OCI-M2 (cell line): Measurements from ENCODE around the gene TRIM62.

Experiments
- DNase-seq: peaks from one replicate; lab custom pipeline; 2025; ENCODE audit not compliant: unreplicated experiment; lab: John Stamatoyannopoulos, UW

Gene TRIM62

DNA sequence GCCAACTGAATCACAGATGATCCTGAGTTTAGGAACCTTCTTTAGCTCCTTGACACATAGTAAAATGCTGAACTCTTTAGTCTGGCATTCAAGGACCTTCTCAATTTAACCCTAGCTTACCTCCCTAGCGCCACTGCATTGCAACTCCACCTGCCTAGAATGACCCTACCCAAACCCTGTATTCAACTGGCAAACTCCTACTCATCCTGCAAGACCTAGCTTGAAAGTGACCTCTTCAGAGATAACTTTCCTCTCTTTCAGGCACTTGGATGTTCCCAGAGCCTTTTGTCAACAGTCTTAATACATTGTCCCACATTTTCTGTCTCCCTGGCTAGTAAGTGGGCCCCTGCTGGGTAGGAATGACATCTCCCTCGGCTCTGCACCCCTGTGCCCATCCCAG is 19.7 kb downstream of the TRIM62 start:
- DNase-seq: no peak

DNA sequence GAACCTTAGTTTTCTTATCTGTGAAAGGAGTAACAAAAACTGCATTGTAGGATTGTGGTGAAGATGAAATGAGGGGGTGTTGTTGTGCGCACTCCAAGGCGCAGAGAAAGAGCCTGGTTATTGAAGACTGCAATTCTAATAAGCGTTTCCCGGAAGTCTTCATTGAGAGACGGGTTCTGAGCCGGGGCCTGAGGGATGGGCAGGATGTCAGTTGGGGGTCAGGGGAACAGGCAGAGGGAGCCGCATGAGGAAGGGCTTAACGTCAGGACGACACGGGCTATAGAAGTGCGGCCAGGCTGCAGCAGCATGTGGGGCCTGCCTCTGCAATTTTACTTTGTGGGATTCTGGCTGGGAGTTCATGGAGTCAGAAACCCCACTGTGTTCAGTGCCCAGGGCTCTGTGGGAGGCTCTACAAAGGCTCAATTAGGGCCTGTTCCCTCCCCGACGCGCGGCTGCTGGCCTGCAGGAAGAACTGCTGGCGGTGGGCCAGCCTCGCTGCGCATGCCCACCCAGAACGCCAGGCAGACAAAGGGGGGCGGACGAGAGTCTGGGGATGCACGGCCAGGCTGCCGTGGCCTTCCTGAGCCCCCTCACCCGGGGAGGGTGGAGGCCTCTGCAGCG is 20.7 kb downstream of the TRIM62 start:
- no peak for DNase-seq

- DNase-seq: no peak
Observed at GRCh38 chr1:33159577-33159976, 22.3 kb downstream of the TRIM62 start.

- DNase-seq: no peak
Observed at GRCh38 chr1:33158366-33158765, 23.5 kb downstream of the TRIM62 start.

GRCh38 chr1:33157131-33157530 is 24.7 kb downstream of the TRIM62 start:
- DNase-seq: no peak

DNA sequence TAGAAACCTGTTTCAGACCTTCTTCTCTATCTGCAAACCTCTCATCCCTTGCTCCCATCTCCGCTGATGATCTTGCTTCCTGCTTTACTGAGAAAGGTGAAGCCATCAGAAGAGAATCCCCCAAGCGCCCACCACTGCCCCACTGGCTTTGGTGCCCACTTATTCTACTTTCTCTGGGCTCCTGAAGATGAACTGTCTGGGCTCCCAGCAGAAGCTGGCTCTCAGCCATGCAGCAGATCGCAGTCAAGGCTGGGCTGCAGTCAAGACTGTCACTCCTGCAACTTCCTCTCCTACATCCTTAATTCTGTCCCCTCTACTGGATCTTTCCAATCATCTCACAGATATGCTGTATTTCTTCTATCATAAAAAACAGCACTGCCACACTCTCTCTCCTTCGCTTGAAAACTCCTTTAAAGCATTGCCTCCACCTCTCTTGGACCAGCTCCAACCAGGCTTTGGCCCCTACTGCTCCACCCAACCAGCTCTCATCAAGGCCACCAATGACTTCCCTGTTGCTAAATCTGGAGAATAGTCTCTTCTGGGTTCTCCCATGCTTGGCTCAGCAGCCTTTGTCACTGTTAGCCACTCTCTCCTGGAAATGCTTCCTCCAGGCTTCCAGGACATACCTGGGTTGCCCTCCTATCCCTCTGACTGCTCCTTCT is 25.8 kb downstream of the TRIM62 start:
- no peak for DNase-seq

DNA sequence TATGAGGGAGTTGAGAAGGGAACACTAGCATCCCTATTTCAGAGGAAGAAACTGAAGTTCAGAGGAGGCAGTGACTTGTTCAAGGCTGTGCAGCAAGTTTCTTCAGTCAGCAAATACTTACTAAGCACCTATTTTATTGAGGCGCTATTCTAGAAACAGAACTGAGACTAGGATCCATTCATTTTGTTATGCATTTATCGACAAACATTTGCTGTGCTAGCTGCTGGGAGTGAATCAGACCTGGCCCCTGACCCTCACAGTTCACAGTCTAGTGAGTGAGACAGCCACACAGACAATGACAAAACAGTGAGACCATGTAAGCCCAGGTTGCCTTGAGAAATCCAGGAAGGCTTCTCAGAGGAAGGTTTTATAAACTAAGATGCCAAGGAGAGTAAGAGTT is 28.2 kb downstream of the TRIM62 start:
- DNase-seq: no peak

GRCh38 chr1:33152685-33153432 is 29.0 kb downstream of the TRIM62 start:
- DNase-seq: no peak

DNA sequence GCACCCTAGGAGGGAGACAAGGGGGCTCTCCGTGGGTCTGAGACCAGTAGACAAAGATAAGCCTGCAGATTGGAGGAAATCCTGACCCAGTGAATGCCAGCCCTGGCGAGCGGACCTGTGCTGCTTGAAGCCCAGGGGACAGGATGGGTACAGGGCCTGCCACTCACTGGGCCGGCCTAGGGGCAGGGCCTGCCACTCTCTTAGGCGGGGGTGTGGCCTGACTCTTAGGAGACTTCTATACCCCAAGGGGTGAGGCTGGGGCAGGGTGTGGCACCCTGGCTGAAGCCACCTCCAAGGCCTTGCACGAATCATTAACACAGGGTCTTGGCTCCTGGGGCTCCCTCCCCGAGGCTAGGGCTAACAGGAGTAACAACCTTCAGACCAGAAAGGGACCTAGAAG is 30.7 kb downstream of the TRIM62 start:
- DNase-seq: no peak

GRCh38 chr1:33150522-33150921 is 31.3 kb downstream of the TRIM62 start:
- DNase-seq: no peak

DNA sequence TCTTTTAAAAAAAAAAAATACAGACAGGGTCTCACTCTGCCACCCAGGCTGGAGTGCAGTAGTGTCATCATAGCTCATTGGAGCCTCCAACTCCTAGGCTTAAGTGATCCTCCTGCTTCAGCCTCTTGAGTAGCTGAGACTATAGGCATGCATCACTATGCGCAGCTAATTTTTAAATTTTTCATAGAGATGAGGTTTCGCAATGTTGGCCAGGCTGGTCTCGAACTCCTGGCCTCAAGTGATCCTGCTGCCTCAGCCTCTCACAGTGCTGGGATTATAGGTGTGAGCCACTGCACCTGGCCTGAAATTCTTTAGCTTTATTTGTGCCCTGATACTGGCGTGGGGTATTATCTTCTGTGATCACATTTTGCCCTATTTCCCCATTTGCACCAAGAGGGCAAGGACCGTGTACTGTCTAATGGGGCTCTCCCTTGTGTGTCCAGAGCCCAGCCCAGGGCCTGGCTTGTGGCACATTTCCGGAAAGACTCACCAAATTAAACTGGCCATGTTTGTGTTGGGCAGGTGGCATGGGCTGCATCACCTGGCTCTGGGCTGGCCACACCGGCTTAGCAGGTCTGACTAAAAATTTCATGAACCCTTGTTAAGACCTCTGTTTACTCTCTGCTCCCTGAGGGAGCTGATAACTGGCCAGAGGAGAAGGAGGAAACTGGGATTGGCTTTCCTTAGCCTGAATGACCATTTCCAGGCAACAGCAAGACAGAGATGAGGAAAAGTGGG is 32.2 kb downstream of the TRIM62 start:
- no peak for DNase-seq

- no peak for DNase-seq
Observed at GRCh38 chr1:33148615-33149014, 33.2 kb downstream of the TRIM62 start.

GRCh38 chr1:33147997-33148314 is 33.9 kb downstream of the TRIM62 start:
- DNase-seq: no peak

- DNase-seq: no peak
Observed at GRCh38 chr1:33147275-33147996, 34.4 kb downstream of the TRIM62 start.

DNA sequence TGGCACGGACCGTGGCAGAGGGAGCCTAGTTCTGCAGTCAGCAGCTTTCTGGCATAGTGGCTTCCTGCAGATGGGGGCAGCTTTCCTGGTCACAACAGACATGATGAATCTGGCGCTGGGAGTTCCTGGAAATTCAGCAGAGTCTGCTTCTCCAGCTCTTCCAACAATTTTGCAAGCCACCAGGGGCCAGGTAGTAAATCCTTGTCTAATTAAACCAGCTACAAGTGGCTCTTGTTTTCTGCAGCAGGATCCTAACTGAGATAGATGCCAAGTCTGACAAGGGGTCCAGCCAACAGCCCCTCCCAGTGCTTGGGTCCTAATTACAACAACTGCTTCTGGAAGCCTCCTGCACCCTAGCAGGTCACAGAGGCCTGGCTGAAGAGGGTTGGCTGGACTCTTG is 35.8 kb downstream of the TRIM62 start:
- no peak for DNase-seq

DNA sequence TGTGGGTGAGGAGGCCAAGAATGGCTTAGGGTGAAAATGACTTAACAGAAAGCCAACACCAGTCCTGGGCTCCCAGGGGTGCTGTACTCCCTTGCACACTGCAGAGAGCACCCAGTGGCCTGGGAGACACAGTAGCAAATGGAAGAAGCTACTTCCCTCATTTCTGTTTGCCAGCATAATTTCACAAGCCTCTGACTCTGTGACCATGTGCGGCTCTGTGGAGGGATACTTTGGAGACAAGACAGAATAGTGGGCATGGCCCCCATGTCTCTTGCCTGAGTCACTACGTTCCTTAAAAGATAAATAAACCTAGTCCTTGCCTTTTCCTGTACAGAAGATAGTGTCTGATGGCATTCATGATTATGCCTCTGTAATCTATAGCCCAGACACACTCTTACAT is 38.1 kb downstream of the TRIM62 start:
- DNase-seq: no peak

DNA sequence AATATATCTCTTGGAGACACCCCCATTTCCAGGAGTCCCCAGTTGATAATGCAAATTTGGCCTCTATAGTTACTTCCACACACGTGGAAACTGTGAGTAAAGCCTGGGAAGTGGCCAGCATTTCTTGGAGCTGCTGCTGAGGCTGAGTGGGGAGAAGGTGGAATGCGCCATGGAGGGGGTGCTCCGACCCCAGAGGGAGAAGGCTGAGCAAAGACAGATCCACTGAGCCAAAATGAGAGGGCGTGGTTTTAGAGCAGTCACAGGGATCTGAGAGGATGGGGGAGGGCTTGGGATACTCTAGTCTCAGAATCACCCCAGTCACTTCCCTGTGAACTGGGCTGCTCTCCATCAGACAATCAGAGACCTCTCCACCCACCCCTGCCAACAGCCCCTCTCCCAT is 38.7 kb downstream of the TRIM62 start:
- no peak for DNase-seq

GRCh38 chr1:33142483-33143064 is 39.3 kb downstream of the TRIM62 start:
- no peak for DNase-seq

GRCh38 chr1:33141781-33142180 is 40.1 kb downstream of the TRIM62 start:
- DNase-seq: no peak

DNA sequence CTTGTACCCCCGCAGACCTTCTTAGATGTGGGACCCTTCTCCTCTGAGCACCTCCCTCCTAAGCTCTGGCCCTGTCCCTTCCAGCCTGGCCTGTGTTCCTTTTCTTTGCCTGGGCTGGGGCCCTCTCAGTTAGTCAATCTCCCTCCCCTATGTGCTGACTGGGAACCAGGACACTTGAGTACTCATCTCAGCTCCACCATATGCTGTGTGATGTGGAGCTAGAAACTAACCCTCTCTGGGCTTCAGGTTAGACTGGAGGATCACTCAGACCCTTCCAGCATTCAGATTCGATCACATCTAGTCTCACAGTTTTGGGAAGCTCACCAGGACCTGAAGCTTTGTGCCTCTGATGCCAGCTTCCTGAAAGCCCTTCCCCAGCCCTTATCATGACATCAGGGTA is 40.6 kb downstream of the TRIM62 start:
- no peak for DNase-seq
